Mesenchymal stem cell (in vitro differentiated cells and primary cell): ENCODE measurements around the gene DNAH8.

Experiments used
- DNase-seq: peaks from one replicate; pipeline ENCODE4 v3.0.0-alpha.2; 2013
- H2AFZ ChIP-seq: one replicate; pipeline ENCODE4 v1.6.1; 2013; ENCODE audit warnings: low read depth, mild to moderate bottlenecking, control low read depth, inconsistent platforms, low read length, moderate library complexity
- H2AK5ac ChIP-seq: 2 replicates; pipeline ENCODE4 v1.6.1; 2013; ENCODE audit warnings: low read length, moderate library complexity, mild to moderate bottlenecking, inconsistent platforms; ENCODE audit not compliant: severe bottlenecking
- H2BK120ac ChIP-seq: one replicate; pipeline ENCODE4 v1.6.1; 2013; ENCODE audit warnings: low read depth, mild to moderate bottlenecking, inconsistent platforms, low read length, moderate library complexity
- H2BK12ac ChIP-seq, 2 experiments: one replicate each; pipeline ENCODE4 v1.6.1; 2013; ENCODE audit warnings: inconsistent platforms in 2 of 2, low read length in 2 of 2, mild to moderate bottlenecking in 2 of 2, moderate library complexity in 2 of 2, control low read depth in 1 of 2
- H2BK15ac ChIP-seq: one replicate; pipeline ENCODE4 v1.6.1; 2013; ENCODE audit warnings: mild to moderate bottlenecking, low read depth, inconsistent platforms; ENCODE audit not compliant: poor library complexity, severe bottlenecking
- H2BK5ac ChIP-seq: 2 replicates; pipeline ENCODE4 v1.6.1; 2013; ENCODE audit warnings: low read depth, mild to moderate bottlenecking, low read length, control low read depth, inconsistent platforms; ENCODE audit not compliant: poor library complexity, severe bottlenecking
- H3K14ac ChIP-seq, 2 experiments: one replicate each; pipeline ENCODE4 v1.6.1; 2013; ENCODE audit warnings: inconsistent platforms in 2 of 2, low read length in 2 of 2, control low read depth in 1 of 2, mild to moderate bottlenecking in 1 of 2, moderate library complexity in 1 of 2
- H3K18ac ChIP-seq, 2 experiments: one replicate each; pipeline ENCODE4 v1.6.1; 2013; ENCODE audit warnings: inconsistent platforms in 2 of 2, low read length in 2 of 2, control low read depth in 1 of 2, low read depth in 1 of 2, mild to moderate bottlenecking in 1 of 2
- H3K23ac ChIP-seq, 2 experiments: one replicate each; pipeline ENCODE4 v1.6.1; 2013; ENCODE audit warnings: inconsistent platforms in 2 of 2, low read length in 2 of 2, mild to moderate bottlenecking in 2 of 2, moderate library complexity in 2 of 2, control low read depth in 1 of 2
- H3K27ac ChIP-seq: 2 replicates; pipeline ENCODE4 v1.5.1; 2013; ENCODE audit warnings: mild to moderate bottlenecking, moderate library complexity, low read length, control low read depth, inconsistent platforms; ENCODE audit not compliant: poor library complexity, severe bottlenecking
- H3K27me3 ChIP-seq, 2 experiments: 2 replicates each; pipeline versions ENCODE4 v1.6.1 to v1.7.0; 2013; ENCODE audit warnings: low read length in 2 of 2, mild to moderate bottlenecking in 2 of 2, moderate library complexity in 2 of 2, control low read depth in 1 of 2, inconsistent platforms in 1 of 2; ENCODE audit not compliant: control insufficient read depth in 1 of 2, insufficient read depth in 1 of 2
- H3K36me3 ChIP-seq, 2 experiments: 2 replicates each; pipeline versions ENCODE4 v1.6.1 to v1.7.0; 2013; ENCODE audit warnings: low read length in 2 of 2, control low read depth in 1 of 2, inconsistent platforms in 1 of 2, low read depth in 1 of 2, mild to moderate bottlenecking in 1 of 2; ENCODE audit not compliant: insufficient read depth in 2 of 2, control insufficient read depth in 1 of 2
- H3K4ac ChIP-seq, 2 experiments: one replicate each; pipeline ENCODE4 v1.6.1; 2013; ENCODE audit warnings: inconsistent platforms in 2 of 2, low read length in 2 of 2, mild to moderate bottlenecking in 2 of 2, moderate library complexity in 2 of 2, control low read depth in 1 of 2, low read depth in 1 of 2
- H3K4me1 ChIP-seq: 2 replicates; pipeline ENCODE4 v1.6.1; 2013; ENCODE audit warnings: low read depth, low read length, control low read depth; ENCODE audit not compliant: control insufficient read depth, insufficient read depth
- H3K4me2 ChIP-seq: 2 replicates; pipeline ENCODE4 v1.6.1; 2013; ENCODE audit warnings: low read length, mild to moderate bottlenecking, inconsistent platforms; ENCODE audit not compliant: poor library complexity, severe bottlenecking
- H3K4me3 ChIP-seq, 2 experiments: 2 replicates each; pipeline versions ENCODE4 v1.5.1 to v1.7.0; 2013; ENCODE audit warnings: low read length in 2 of 2, mild to moderate bottlenecking in 2 of 2, control low read depth in 1 of 2, low read depth in 1 of 2; ENCODE audit not compliant: insufficient read depth in 1 of 2
- H3K79me1 ChIP-seq: replicated peaks from 2 replicates; pipeline ENCODE4 v1.6.1; 2013; ENCODE audit warnings: mild to moderate bottlenecking, control low read depth, low read length, inconsistent platforms; ENCODE audit not compliant: poor library complexity, severe bottlenecking
- H3K9ac ChIP-seq: 2 replicates; pipeline ENCODE4 v1.7.0; 2013; ENCODE audit warnings: mild to moderate bottlenecking, low read length, moderate library complexity
- H3K9me3 ChIP-seq: 2 replicates; pipeline ENCODE4 v1.7.0; 2013; ENCODE audit warnings: mild to moderate bottlenecking, low read length; ENCODE audit not compliant: control insufficient read depth
- H4K8ac ChIP-seq: one replicate; pipeline ENCODE4 v1.6.1; 2013; ENCODE audit warnings: inconsistent platforms, mild to moderate bottlenecking, low read length, moderate library complexity
- H4K91ac ChIP-seq: one replicate; pipeline ENCODE4 v1.6.1; 2013; ENCODE audit warnings: mild to moderate bottlenecking, low read length, inconsistent platforms
- WGBS: methylation state at CpG from one replicate; pipeline ENCODE4 v1.1.7; 2013; ENCODE audit warnings: mixed read lengths; 5-methylcytosine and 5-hydroxymethylcytosine counted together

The DNAH8 gene

DNA sequence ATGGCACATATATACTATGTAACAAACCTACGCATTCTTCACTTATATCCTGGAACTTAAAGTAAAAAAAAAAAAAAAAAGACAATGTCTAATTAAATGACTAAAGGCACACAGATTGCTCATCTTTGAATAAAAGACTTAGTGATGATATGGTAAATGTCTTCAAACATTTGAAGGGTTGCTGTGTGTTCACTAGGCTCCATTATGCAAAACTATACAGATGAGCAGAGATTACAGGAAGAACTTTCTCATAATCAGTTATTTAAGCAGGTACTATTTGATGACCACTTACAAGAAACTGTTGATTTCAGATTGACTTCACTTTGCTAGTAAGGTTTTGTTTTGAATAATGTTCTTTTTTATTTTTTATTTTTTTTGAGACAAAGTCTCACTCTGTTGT is 34.4 kb downstream of the DNAH8 start:
- H3K4ac ChIP-seq: no peak overlapping the region
- no peak overlapping the region for H3K9ac ChIP-seq
- no peak overlapping the region for H2AK5ac ChIP-seq
- H2BK5ac ChIP-seq: no peak overlapping the region
- H3K23ac ChIP-seq: no peak overlapping the region
- no peak overlapping the region for H2BK15ac ChIP-seq
- WGBS: no CpG with 5 or more reads among the region's 1 CpG
- no peak overlapping the region for H4K8ac ChIP-seq
- no peak overlapping the region for H2BK120ac ChIP-seq
- H3K9me3 ChIP-seq: no peaks in the 10 kb centered on the region
- H3K14ac ChIP-seq: no peak overlapping the region
- H3K27ac ChIP-seq: no peak overlapping the region
- no peak for DNase-seq
- H2AFZ ChIP-seq: no peak overlapping the region
- H3K4me1 ChIP-seq: peaks cover 1% of the 10 kb centered on the region
- peaks cover 0 to 16% of the 10 kb centered on the region in 2 experiments for H3K27me3 ChIP-seq
- no peak overlapping the region for H3K4me3 ChIP-seq
- no peak overlapping the region for H2BK12ac ChIP-seq
- H3K79me1 ChIP-seq: no peaks in the 10 kb centered on the region
- no peaks in the 10 kb centered on the region for H3K36me3 ChIP-seq
- H3K18ac ChIP-seq: no peak overlapping the region
- no peak overlapping the region for H4K91ac ChIP-seq
- no peak overlapping the region for H3K4me2 ChIP-seq

DNA sequence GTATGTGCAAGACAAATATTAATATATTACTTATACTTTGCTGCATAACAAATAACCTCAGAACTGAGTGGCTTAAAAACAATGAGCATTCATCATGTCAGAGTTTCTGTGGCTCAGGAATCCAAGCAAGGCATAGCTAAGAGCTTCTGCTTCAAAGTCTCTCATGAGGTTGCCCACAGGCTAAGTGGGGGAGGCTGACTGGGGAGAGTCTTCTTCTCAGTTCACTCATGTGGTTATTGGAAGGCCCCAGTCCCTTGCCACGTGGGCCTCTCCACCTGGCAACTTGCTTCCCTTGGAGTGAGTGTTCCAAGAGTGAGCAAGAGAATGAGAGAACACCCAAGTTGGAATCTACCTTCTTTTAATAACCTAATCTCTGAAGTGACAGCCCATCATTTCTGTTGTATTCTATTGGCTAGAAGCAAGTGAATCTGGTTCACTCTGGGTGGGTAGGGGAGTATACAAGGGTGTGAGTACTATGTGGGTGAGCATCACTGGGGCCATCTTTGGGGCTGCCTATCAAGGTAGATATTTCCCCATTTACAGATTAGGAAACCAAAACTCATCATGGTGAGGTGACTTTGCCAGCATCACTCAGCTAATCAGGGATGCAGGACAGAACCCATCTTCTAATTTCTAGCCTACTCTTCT is 36.0 kb downstream of the DNAH8 start:
- H2BK5ac ChIP-seq: no peak overlapping the region
- no peak overlapping the region for H4K91ac ChIP-seq
- DNase-seq: no peak
- H3K9me3 ChIP-seq: no peaks in the 10 kb centered on the region
- peaks cover 1% of the 10 kb centered on the region for H3K4me1 ChIP-seq
- no peak overlapping the region for H3K14ac ChIP-seq
- H2BK12ac ChIP-seq: no peak overlapping the region
- no peak overlapping the region for H2BK120ac ChIP-seq
- no peaks in the 10 kb centered on the region for H3K79me1 ChIP-seq
- no peak overlapping the region for H3K18ac ChIP-seq
- no peak overlapping the region for H2AK5ac ChIP-seq
- no peaks in the 10 kb centered on the region for H3K36me3 ChIP-seq
- H2BK15ac ChIP-seq: no peak overlapping the region
- H3K4me3 ChIP-seq: no peak overlapping the region
- WGBS: 17% methylated on average over 1 of the region's 1 CpG
- H3K27me3 ChIP-seq: peaks cover 0 to 2% of the 10 kb centered on the region in 2 experiments
- H3K9ac ChIP-seq: no peak overlapping the region
- no peak overlapping the region for H3K4ac ChIP-seq
- H3K23ac ChIP-seq: no peak overlapping the region
- H3K27ac ChIP-seq: no peak overlapping the region
- H3K4me2 ChIP-seq: no peak overlapping the region
- no peak overlapping the region for H2AFZ ChIP-seq
- no peak overlapping the region for H4K8ac ChIP-seq

DNA sequence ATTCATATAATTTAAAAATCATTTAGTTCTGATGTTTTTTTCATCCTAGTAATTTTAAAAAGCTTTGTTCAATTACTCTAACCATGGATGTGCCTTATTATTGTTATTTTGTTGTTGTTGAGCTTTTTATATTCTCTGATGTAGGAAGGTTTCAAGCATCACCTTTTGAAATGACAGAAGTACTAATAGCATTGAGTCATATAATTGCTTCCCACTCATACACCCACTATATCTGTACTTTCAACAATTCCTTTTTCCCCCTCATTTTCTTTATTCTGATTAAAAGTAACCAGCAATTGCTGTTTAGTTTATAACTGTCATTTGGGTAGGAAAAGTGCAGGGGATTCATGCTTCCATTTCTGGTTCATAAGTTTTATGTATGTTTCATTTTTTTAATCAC is 38.6 kb downstream of the DNAH8 start:
- H3K4ac ChIP-seq: no peak overlapping the region
- H2BK120ac ChIP-seq: no peak overlapping the region
- H3K9me3 ChIP-seq: no peaks in the 10 kb centered on the region
- H2BK5ac ChIP-seq: no peak overlapping the region
- H4K8ac ChIP-seq: no peak overlapping the region
- no peak overlapping the region for H2AK5ac ChIP-seq
- H3K27me3 ChIP-seq: no peaks in the 10 kb centered on the region
- no peak for DNase-seq
- no peak overlapping the region for H3K4me3 ChIP-seq
- no peak overlapping the region for H2AFZ ChIP-seq
- no peak overlapping the region for H3K14ac ChIP-seq
- H3K36me3 ChIP-seq: no peaks in the 10 kb centered on the region
- H3K18ac ChIP-seq: no peak overlapping the region
- no peak overlapping the region for H3K4me2 ChIP-seq
- no peak overlapping the region for H3K27ac ChIP-seq
- H4K91ac ChIP-seq: no peak overlapping the region
- no peak overlapping the region for H2BK12ac ChIP-seq
- no peak overlapping the region for H3K23ac ChIP-seq
- H3K9ac ChIP-seq: no peak overlapping the region
- no peak overlapping the region for H2BK15ac ChIP-seq
- peaks cover 1% of the 10 kb centered on the region for H3K4me1 ChIP-seq
- no peaks in the 10 kb centered on the region for H3K79me1 ChIP-seq

DNA sequence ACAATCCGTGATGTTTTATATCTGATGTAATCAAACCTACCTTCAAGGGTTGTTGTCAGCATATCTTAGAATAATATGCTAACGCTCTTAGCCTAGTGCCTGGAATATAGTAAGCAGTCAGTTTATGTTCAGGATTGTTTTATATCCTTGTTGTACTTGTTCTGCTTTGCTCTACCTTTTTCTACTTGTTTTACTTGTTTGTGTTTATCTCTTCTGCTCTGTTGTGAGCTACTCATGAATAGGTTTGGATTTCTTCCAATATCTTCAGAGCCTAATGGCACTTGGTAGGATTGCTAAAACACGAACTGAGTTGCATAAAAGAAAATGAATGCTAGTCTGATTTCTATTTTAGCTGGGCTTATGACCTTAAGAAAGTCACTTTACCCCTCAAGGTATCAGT is 40.1 kb downstream of the DNAH8 start:
- no peak overlapping the region for H2BK12ac ChIP-seq
- H3K4ac ChIP-seq: no peak overlapping the region
- H3K36me3 ChIP-seq: no peaks in the 10 kb centered on the region
- H2BK15ac ChIP-seq: no peak overlapping the region
- no peak overlapping the region for H4K91ac ChIP-seq
- H3K79me1 ChIP-seq: no peaks in the 10 kb centered on the region
- no peak overlapping the region for H3K4me2 ChIP-seq
- H2AFZ ChIP-seq: no peak overlapping the region
- no peaks in the 10 kb centered on the region for H3K9me3 ChIP-seq
- no peak overlapping the region for H2BK120ac ChIP-seq
- no peak overlapping the region for H3K4me3 ChIP-seq
- no peak overlapping the region for H2AK5ac ChIP-seq
- H3K14ac ChIP-seq: no peak overlapping the region
- no peak overlapping the region for H4K8ac ChIP-seq
- 93% methylated on average over 2 of the region's 3 CpGs for WGBS
- no peak overlapping the region for H3K9ac ChIP-seq
- no peak overlapping the region for H3K18ac ChIP-seq
- no peak for DNase-seq
- no peak overlapping the region for H2BK5ac ChIP-seq
- H3K27me3 ChIP-seq: no peaks in the 10 kb centered on the region
- H3K27ac ChIP-seq: no peak overlapping the region
- no peak overlapping the region for H3K23ac ChIP-seq
- H3K4me1 ChIP-seq: peaks cover 1% of the 10 kb centered on the region
